Activated CD8-positive, alpha-beta memory T cell treated with anti-CD3 and anti-CD28 coated beads for 48 hours (primary cell): ENCODE measurements around the gene CTSZ.
"Not testable (repeated sequence)": the region's sequence is repeated elsewhere in the genome, so short reads cannot be mapped to it uniquely, and the experiment has no call there.

Experiments
- DNase-seq, 3 experiments: peaks; one replicate each; pipeline ENCODE4 v3.0.0-alpha.2; 2020; ENCODE audit warnings: low read depth in 2 of 3, low spot score in 2 of 3

Gene CTSZ

DNA sequence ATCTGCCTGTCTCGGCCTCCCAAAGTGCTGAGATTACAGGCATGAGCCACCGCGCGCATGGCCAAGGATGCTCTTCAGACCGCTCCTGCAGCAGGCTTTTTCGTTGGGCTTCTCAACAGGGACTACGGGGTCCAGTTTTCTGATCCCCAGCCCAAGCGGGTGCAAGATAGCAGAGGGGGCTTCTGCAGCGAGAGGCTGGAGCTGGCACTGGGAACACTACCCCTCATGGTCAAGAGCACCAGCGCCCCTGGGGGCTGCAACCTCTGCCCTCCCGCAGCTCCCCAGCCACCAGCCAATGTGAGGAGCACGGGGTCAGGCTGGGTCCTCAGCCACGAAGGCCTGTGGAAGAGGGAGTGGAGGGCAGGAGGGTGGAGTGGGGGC is 6.0 kb downstream of the CTSZ start:
- DNase-seq = no peak

GRCh38 chr20:59000326-59000725 is 6.7 kb downstream of the CTSZ start:
- DNase-seq = no peak

- DNase-seq = no peak
These were observed 8.4 kb downstream of the CTSZ start for GRCh38 chr20:58998656-58999055.

DNA sequence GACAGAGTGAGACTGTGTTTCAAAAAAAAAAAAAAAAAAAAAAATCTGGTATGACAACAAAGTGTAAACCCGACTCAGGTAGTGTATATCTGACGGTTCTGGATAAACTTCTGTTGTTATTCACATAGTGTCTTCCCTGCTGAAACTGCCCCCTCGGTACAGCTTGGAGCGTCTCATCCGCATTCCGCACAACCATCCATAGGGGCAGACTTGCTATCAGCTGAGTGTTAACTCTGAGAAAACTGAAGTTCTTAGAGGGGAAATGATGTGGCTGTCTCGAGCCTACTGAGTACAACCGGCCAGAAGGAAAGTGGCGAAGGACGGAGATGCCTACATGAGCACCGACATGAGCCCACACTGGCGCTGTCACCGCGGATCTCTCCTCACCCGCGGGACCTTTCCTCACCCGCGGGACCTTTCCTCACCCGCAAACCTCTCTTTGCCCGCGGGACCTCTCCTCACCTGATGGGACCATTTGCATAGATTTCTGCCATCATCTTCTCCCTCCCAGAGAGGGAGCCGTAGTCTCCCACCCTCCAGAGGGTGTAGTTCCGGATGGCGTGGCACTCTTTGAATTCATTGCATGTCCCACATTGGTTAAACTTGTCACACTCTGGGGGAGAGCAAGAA is 9.8 kb downstream of the CTSZ start:
- no peak for DNase-seq

- DNase-seq = no peak
These were observed 10.8 kb downstream of the CTSZ start for GRCh38 chr20:58996226-58996611.

- no peak for DNase-seq
These were observed 11.4 kb downstream of the CTSZ start for GRCh38 chr20:58995461-58996225.

DNA sequence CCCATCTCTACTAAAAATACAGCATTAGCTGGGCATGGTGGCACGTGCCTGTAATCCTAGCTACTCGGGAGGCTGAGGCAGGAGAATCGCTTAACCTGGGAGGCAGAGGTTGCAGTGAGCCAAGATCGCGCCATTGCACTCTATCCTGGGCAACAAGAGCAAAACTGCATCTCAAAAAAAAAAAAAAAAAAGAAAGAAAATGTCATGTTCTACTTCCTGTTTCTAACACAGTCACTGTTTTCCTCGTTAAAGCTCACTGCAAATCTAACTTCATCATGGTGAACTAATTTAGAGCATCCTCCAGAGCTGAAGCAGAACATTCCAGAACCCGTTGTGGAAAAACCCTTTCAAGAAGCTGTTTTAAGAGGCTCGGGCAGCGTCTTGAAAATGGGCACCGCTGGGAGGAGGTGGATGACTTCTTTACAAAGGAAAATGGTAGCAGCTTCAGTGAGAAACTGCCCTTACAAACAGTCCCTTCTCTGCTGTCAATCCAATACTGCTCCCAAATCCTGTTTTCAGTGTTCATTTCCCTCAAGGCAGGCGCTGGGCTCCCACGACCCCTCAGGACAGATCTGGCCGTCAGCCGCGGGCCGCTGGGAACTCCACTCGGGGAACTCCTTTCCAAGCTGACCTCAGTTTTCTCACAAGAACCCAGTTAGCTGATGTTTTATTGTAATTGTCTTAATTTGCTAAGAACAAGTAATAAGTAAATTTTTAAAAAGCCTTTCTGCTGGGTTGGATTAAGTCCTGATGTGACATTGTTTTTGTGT is 12.5 kb downstream of the CTSZ start:
- DNase-seq = no peak

DNA sequence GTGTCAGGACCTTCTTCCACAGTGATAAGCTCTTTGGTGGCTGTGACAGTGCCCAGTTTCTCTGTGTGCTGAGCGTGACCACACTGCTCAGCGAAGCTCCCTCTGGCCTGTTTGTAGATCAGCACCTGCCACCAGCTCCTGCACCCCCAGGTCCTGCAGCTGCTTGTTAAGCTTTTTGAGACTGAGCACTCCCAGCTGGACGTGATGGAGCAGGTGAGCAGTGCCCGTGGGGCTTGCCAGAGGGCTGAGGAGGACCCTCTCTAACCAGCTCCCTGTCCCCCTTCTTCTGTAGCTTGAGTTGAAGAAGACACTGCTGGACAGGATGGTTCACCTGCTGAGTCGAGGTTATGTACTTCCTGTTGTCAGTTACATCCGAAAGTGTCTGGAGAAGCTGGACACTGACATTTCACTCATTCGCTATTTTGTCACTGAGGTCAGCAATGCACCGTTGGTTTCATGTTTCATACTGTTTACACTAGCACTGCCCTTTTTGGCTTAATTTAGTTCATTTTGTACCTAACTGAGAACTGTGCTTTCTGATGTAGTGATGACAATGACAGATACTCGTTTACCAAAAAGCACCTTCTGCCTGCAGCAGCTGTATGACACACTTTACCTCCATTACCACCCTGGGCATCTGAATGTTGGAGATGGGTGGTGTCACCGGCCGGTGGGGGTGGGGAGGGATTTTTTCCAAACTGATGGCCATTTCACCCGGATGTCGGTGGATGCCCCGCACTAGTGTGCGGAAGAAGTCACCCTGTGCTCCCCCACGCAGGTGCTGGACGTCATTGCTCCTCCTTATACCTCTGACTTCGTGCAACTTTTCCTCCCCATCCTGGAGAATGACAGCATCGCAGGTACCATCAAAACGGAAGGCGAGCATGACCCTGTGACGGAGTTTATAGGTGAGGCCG is 13.5 kb downstream of the CTSZ start:
- DNase-seq = no peak

DNA sequence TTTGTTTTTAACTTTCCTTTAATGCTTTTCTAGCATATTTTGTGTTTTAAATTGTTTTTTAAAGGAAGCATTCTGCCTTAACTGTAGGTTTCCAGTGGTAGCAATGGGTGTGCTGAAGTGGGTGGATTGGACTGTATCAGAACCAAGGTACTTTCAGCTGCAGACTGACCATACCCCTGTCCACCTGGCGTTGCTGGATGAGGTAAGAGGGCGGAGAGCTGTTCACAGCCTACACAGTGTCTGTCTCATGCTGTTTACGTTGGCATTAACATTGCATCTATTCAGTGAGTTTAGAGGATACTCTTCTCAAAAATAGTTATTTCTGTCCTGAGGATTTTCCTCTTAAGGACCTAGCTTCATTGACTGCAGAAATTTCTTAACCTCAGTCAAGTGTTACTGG is 14.1 kb downstream of the CTSZ start:
- no peak for DNase-seq

DNA sequence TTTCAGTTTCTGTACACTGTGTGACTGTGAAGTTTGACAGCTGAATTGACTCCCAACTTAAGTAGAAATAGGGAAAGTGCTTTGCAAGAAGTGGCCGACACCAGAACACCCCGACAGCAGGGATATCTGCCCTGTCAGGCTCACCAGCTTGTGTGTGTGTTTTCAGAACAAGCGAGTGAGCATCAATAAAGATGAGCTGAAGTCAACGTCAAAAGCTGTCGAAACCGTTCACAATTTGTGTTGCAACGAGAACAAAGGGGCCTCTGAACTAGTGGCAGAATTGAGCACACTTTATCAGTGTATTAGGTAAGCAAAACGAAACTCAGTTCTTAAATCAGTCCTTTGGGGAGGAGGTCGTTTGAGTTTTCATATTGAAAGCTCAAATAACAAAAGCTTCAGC is 15.3 kb downstream of the CTSZ start:
- no peak for DNase-seq

DNA sequence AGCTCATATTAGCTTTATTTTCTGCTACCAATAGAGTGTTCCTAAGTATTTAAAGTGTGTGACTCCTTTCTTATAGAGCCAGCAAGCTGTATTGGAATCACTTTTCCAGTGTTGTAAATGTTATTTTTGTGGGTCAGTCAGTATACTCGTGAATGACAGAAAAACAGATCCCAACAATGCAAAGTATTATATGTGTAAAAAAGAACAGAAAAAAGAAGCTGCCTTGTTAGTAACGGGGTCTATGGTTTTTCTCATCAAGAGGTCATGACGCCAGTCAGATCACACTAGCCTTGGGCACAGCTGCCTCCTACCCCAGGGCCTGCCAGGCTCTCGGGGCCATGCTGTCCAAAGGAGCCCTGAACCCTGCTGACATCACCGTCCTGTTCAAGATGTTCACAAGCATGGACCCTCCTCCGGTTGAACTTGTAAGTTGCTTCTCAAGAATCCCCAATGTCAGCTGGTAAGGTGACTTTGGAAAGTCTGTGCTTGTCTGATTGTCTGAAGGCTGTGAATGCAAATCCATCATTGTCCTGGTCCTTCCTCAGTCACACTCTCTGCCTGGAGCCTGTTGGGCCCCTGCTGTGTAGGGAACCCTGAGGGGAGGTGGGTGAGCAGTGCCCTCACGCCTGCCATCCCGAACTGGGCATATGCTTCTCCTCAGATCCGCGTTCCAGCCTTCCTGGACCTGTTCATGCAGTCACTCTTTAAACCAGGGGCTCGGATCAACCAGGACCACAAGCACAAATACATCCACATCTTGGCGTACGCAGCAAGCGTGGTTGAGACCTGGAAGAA is 16.2 kb downstream of the CTSZ start:
- DNase-seq = no peak

- no peak for DNase-seq
These were observed 17.9 kb downstream of the CTSZ start for GRCh38 chr20:58989196-58989595.

DNA sequence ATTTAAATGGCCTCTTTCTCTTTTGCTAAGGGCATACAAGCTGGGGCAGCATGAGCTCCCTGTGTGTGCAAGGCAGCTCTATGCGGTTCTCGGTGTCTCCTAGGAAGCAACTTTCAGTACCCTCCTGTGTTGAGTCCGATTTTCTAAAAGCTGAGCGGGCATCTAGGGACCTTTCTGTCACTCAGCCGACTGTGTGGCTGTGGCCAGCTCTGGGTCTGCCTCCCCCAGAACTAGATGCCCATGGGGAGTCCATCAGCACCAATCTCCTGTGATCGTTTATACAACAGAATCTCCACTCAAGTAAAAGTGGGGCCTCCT is 18.5 kb downstream of the CTSZ start:
- DNase-seq = no peak

- DNase-seq = no peak
These were observed 19.1 kb downstream of the CTSZ start for GRCh38 chr20:58987790-58988564.

DNA sequence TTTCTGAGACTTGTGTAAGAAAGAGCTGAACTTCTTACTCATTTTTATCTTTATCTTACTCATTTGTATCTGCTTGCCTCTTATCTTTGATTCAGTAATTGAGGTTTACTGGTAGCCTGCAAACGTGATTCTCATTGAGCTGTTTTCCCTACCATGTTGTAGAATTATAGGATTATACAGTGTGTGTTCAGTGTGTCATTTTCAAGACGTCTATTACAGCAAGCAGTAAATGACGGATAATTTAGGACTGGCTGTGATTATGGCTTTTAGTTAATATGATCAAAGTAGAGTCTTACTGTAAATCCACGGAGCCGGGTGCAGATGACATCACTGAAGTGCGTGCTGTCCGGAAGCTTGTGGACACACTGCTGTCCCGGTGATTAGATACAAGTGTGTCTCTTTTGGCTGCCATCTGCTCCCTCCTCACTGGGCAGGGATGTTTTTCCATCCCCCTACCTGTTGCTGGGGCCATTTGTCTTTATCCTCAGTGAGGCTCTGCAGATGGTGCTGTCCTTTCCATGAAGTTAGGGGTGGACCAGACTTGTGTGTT is 20.0 kb downstream of the CTSZ start:
- no peak for DNase-seq

DNA sequence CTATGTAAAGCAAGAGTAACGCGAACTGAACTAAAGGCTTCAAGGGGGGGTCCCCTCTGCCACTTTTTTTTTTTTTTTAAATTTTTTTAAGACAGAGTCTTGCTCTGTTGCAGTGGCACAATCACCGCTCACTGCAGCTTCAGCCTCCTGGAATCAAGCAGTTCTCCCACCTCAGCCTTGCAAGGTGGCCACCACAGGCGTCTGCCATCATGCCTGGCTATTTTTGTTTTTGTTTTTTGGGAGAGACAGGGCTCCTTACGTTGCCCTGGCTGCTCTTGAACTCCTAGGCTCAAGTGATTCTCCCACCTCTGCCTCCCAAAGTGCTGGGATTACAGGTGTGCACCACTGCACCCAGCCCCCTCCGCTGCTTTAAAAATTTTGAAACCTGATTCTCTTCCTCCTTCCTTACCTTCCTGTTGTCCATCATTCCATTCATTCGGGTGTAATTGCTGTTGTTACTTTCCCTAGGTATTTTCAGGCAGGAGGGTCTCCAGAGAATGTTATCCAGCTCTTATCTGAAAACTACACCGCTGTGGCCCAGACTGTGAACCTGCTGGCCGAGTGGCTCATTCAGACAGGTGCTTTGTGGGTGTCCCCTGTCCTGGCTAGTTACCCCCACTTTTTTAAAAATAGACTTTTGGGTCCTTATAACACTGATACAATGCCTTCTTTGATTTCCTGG is 20.6 kb downstream of the CTSZ start:
- no peak for DNase-seq

DNA sequence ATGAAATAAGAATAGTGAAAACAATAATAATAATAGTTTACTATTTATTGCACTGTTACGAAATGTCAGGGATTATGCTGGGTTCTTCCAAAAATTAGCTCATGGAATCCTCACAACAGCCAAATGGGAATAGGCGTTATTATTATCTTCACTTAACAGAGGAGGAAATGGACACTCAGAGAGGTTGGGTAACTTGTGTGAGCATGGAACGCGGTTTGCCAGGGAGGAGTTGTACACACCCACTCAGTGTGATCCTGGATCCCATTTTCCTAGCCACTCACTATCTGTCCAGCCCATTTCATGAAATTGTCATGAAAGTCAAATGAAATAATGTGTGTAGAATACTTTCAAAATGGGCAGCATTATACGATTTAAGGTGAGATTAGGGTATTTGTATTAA is 21.4 kb downstream of the CTSZ start:
- DNase-seq = no peak

GRCh38 chr20:58984691-58985090 is 22.4 kb downstream of the CTSZ start:
- DNase-seq = no peak

DNA sequence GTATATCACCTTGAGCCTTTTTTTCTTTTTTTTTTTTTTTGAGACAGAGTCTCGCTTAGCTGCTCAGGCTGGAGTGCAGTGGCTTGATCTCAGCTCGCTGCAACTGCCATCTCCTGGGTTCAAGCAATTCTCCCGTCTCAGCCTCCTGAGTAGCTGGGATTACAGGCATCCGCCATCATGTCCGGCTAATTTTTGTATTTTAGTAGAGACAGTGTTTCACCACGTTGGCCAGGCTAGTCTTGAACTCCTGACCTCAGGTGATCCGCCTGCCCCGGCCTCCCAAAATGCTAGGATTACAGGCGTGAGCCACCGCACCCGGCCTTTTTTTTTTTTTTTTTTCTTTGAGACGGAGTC is 24.0 kb downstream of the CTSZ start:
- DNase-seq = not testable (repeated sequence)
